Psoas muscle (tissue), 8 donors: ENCODE results near the gene OSBPL1A. TPM values are rescaled to one million over a fixed set of nuclear protein-coding genes. Genes with fewer than 3 reads are reported as not detected.

ENCODE experiments used
- ATAC-seq, 4 donors: fragments of 200-7000 bp; cut with Tn5 transposase; one replicate each; pipeline ENCODE4 v1.9.1; 2020; ENCODE audit warnings: moderate library complexity in 3 of 4, mild to moderate bottlenecking in 2 of 4
- DNase-seq, 2 donors: peaks; one replicate each; pipeline ENCODE4 v3.0.0-alpha.2; 2020
- H3K27ac ChIP-seq: fragments of 200-600 bp; one replicate; pipeline ENCODE4 v1.8.0; 2022
- H3K27me3 ChIP-seq, 3 donors: fragments of 200-600 bp in 1 of 3; one replicate each; pipeline versions ENCODE4 v1.6.1 to v1.8.0; 2013 to 2022; ENCODE audit warnings: low read length in 2 of 3, mild to moderate bottlenecking in 2 of 3, moderate library complexity in 1 of 3; ENCODE audit not compliant: insufficient read depth in 3 of 3
- H3K36me3 ChIP-seq, 2 donors: fragments of 200-600 bp in 1 of 2; one replicate each; pipeline versions ENCODE4 v1.6.1 to v1.8.0; 2013 to 2022; ENCODE audit warnings: low read depth in 1 of 2, mild to moderate bottlenecking in 1 of 2, moderate library complexity in 1 of 2; ENCODE audit not compliant: insufficient read depth in 1 of 2
- H3K4me1 ChIP-seq: fragments of 200-600 bp; one replicate; pipeline ENCODE4 v1.8.0; 2022
- H3K4me3 ChIP-seq: fragments of 200-600 bp; one replicate; pipeline ENCODE4 v1.8.0; 2022; ENCODE audit warnings: mild to moderate bottlenecking
- H3K9me3 ChIP-seq: fragments of 200-600 bp; one replicate; pipeline ENCODE4 v1.8.0; 2022
- CTCF ChIP-seq: fragments of 200-600 bp; IDR thresholded peaks from one replicate; pipeline ENCODE4 v1.8.0; 2022; ENCODE audit warnings: antibody characterized with exemption
- WGBS, 3 donors: extraction: QIAGEN DNeasy Blood & Tissue Kit; methylation state at CpG; one replicate each; pipeline versions ENCODE4 v1.1.6 to v1.1.7; 2013; 5-methylcytosine and 5-hydroxymethylcytosine counted together
- intact Hi-C, 2 donors: fragments of 100-400 bp; cut with DNase I; formaldehyde crosslinking; loops; one replicate each; pipeline versions ENCODE4 v1.11.0 to v1.14.2; 2022
- polyA plus RNA-seq, 3 donors: library from polyadenylated mRNA; stranded (reverse); fragments of 200-250 nt; gene quantifications; one replicate each; pipeline ENCODE4 v1.2.3, GENCODE V29; 2013
- total RNA-seq, 4 donors: library from RNA; stranded (reverse); fragmentation: NEBNext Ultra II Directional in 2 of 4; extraction: Animal tissue kit (Norgen Biotek cat#: 25700) in 2 of 4; gene quantifications; one replicate each; pipeline versions ENCODE4 v1.2.1 to v1.2.4, GENCODE V29; 2021 to 2023
- donor health status: healthy with polysubstance abuse.
- donor health status: DM: no; HTN: no; CAD: no; lungs with moderate emphysema.
- donor health status: Bipolar disorder and iron deficiency.
- donor health status: healthy.
- donor health status: DM: yes; HTN: yes; CAD: no.
- donor health status: DM: no; HTN: no; CAD: no.
- donor health status: DM: no; HTN: no; CAD: no.
- donor health status: DM: yes; HTN: yes; CAD: no.

OSBPL1A gene
- total and polyA plus RNA-seq, 7 donors = 13.7 to 87.8 (median 65.8) TPM

GRCh38 chr18:24209558-24209957 is 188.1 kb downstream of the OSBPL1A start:
- intact Hi-C loops = no loop called here
- ATAC-seq (no peak), DNase-seq (no peak)
- no peaks in the 10 kb centered on the region for H3K9me3 ChIP-seq
- H3K4me1 ChIP-seq = peaks cover 31% of the 10 kb centered on the region
- no peak overlapping the region for H3K4me3 ChIP-seq
- no peak for TF ChIP-seq CTCF
- no peak overlapping the region for H3K27ac ChIP-seq
- no peaks in the 10 kb centered on the region for H3K36me3 ChIP-seq
- no peaks in the 10 kb centered on the region for H3K27me3 ChIP-seq
- WGBS, 3 donors = 83 to 98% (median 97%) methylated on average over 6 of the region's 6 CpGs

- intact Hi-C loops = no loop called here
- Histone ChIP-seq H3K4me1 (peaks cover 21% of the 10 kb centered on the region), H3K9me3 (no peaks in the 10 kb centered on the region), H3K36me3 (no peaks in the 10 kb centered on the region), H3K27ac (no peak overlapping the region), H3K4me3 (no peak overlapping the region), H3K27me3 (no peaks in the 10 kb centered on the region)
- TF ChIP-seq CTCF = no peak
- WGBS, 3 donors = 45 to 71% (median 47%) methylated on average over 2 of the region's 2 CpGs
- DNase-seq (no peak), ATAC-seq (no peak)
Measured at GRCh38 chr18:24208270-24209035, 189.2 kb downstream of the OSBPL1A start.

- intact Hi-C loops = no loop called here
- DNase-seq (no peak), ATAC-seq (no peak)
- WGBS, 3 donors = 79 to 88% (median 80%) methylated on average over 3 of the region's 3 CpGs
- Histone ChIP-seq H3K9me3 (no peaks in the 10 kb centered on the region), H3K36me3 (no peaks in the 10 kb centered on the region), H3K4me3 (no peak overlapping the region), H3K4me1 (peaks cover 21% of the 10 kb centered on the region), H3K27ac (no peak overlapping the region), H3K27me3 (no peaks in the 10 kb centered on the region)
- no peak for TF ChIP-seq CTCF
Measured at GRCh38 chr18:24204904-24205303, 192.7 kb downstream of the OSBPL1A start.

- DNase-seq (no peak), ATAC-seq (peak in 2 of 4 donors; percentile 19 to 39)
- no peaks in the 10 kb centered on the region for H3K27me3 ChIP-seq
- no peaks in the 10 kb centered on the region for H3K9me3 ChIP-seq
- no peaks in the 10 kb centered on the region for H3K36me3 ChIP-seq
- H3K4me1 ChIP-seq = peaks cover 39% of the 10 kb centered on the region
- WGBS, 3 donors = 58 to 76% (median 61%) methylated on average over 8 of the region's 8 CpGs
- intact Hi-C loops = no loop called here
- peak overlapping the region; percentile 74 for H3K27ac ChIP-seq
- TF ChIP-seq CTCF = no peak
- no peak overlapping the region for H3K4me3 ChIP-seq
Measured at GRCh38 chr18:24201699-24202687, 195.6 kb downstream of the OSBPL1A start.
